HG03108 (cell line): Measurements from ENCODE around the gene DOCK1.

Source experiments
- ATAC-seq: cut with Tn5 transposase; IDR thresholded peaks from one replicate; pipeline ENCODE4 v1.9.1; 2021; ENCODE audit warnings: moderate library complexity; ENCODE audit not compliant: unreplicated experiment

Gene DOCK1

GRCh38 chr10:127250031-127250430 is 344.8 kb downstream of the DOCK1 start:
- ATAC-seq = no peak

GRCh38 chr10:127252818-127253217 is 347.6 kb downstream of the DOCK1 start:
- no peak for ATAC-seq

- ATAC-seq = no peak
These were observed 349.0 kb downstream of the DOCK1 start for GRCh38 chr10:127254276-127254675.

DNA sequence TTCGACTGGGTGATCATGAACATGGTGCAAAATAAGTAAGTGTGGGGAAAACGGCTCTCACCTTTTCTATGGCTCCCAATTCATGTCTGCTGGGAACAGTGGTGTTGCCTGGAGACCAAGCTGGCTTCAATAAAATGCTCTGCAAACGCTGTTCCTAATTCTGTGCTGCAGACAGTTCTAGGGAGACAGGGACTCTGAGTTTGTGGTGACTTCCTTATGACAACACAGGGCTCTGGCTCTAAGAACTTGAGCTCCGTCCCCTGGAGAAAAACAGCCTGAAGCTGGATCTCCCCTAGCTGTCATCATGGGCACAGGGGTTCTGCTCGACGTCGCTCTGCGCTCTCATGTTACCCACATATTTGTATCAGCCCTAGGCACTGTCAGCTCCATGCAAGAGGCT is 352.2 kb downstream of the DOCK1 start:
- no peak for ATAC-seq

DNA sequence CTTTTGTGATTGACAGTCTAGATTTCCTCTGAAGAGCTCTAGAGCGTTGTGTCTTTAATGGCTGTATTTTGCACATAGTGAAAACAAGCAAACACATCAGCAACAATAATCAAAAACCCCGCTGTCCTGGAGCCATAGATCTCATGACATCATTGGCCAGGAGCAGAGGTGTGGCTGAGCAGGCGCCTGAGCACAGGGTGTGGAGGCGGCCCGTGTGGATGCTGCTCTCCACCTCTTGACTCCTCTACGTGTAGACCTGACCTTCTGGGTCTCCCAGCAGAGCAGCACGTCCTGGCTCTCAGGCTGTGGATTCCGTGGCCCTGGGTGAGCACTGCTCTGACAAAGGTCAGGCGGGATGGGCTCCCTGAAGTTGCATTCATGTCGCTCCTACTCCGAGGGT is 354.1 kb downstream of the DOCK1 start:
- no peak for ATAC-seq

- no peak for ATAC-seq
These were observed 357.4 kb downstream of the DOCK1 start for GRCh38 chr10:127262606-127263005.

GRCh38 chr10:127265288-127265687 is 360.1 kb downstream of the DOCK1 start:
- no peak for ATAC-seq

GRCh38 chr10:127266431-127266830 is 361.2 kb downstream of the DOCK1 start:
- ATAC-seq = no peak

DNA sequence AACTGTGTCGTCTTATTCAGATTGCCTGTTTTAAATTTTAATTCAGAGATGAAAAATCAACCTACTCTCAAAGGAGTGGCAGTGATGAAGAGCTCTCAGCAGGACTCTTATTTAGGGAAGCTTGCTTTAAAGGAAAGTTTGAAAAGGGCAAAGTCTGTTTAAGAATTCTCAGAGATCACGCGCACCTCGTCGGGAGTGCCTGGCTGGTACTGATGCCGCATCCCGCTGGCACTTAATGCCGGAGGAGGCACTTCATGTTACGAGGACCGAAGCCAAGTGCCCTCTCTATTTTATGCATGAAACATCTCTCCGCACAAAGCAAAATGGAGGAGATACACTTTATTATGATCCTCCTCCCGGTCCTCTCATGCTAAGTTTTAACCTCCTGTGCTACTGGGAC is 362.2 kb downstream of the DOCK1 start:
- ATAC-seq = no peak

DNA sequence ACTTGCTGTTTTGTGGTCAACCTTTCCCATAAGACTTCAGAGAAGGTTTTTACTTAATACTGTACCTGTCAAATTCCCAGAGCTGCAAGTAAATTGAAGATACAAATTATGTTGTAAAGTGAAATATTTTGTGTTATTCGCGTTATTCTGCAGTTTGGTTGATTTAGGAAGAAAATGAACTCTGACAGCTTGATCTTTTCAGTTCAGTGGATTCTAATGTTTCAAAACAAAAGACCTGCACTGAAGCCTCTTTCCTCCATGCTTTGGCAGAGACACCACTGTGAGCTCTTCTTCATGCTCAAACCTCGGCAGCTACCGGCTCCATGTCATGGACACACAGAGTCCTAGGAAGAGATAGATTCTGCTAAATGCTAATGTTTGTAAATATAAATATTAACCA is 366.8 kb downstream of the DOCK1 start:
- ATAC-seq = no peak

DNA sequence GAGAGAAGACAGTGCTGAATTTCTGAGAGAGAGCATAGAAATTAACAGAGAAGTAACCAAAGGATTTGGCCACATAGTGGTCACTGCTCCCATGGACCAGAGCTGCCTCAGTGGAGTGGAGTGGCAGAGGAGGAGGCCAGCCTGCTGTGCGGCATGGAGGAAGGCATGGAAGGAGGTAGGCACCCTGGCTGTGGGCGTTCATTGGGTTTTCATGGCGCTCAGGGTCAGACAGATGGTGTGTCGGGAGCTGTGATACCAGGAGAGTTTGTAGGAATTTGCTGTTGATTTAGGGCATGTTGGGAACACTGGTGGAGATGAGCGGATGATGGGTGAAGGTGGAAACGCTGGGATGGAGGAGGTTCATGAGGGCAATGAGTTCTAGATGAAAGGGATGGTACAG is 370.0 kb downstream of the DOCK1 start:
- no peak for ATAC-seq

DNA sequence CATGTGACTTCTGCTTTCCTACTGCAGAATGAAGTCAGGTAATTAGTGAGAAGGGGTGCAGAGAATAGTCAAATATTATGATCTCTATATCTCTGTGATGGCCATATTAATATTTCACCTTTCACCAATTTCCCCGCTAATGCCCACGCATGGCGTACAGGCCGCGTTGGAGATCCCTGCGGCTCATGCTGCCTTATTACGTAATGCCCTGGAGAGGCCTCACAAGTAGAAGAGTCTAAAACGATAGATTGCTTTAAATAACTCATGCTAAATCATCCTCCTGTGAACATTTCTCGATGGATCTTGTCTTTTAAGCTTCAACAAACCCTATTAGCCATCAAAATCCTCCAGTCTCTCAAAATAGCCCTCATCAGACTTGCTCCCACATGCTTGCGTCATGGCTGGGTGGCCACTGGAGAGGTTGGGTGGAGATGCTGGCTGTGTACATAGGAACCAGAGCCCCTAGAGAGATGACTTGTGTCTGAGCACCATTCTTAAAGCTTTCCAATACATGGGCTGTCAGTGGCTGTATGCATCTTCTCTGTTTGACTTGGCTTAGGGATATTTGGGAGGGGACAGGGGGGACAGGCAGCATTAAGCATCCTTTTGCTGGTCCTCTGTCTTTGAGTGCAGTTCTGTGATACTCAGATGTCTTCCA is 370.7 kb downstream of the DOCK1 start:
- no peak for ATAC-seq

DNA sequence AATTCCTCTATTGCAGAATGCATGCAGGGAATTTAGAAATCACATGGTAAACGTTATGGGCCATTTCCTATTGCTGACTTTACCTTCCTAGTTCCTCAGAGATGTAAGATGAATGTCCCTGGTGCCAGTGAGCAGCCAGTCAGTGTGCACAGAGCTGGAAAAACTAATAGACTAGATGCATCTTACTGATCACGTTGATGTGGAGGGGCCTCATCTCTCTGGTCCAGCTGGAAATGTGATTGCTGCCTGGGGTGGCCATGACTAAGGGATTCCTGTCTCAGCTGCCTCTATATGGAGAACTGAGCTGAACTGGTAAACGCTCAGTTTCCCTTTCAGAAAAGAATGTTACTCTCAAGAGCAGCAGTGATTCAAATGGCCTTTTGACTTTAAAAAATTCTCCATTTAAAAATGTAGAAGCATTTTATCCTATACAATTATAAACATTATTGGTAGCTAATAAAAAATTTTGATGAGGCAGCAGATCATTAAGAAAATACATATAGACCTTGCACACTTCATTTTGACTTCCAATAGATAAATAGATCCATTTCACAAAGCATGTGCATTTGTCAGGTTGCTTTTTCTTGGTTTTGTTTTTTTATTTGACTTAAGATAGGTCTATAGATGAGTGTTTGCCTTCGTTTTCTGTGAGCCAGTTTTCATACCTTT is 371.7 kb downstream of the DOCK1 start:
- no peak for ATAC-seq

GRCh38 chr10:127278001-127278400 is 372.8 kb downstream of the DOCK1 start:
- ATAC-seq = no peak

GRCh38 chr10:127279334-127279774 is 374.1 kb downstream of the DOCK1 start:
- ATAC-seq = no peak

GRCh38 chr10:127280446-127280845 is 375.2 kb downstream of the DOCK1 start:
- ATAC-seq = no peak

DNA sequence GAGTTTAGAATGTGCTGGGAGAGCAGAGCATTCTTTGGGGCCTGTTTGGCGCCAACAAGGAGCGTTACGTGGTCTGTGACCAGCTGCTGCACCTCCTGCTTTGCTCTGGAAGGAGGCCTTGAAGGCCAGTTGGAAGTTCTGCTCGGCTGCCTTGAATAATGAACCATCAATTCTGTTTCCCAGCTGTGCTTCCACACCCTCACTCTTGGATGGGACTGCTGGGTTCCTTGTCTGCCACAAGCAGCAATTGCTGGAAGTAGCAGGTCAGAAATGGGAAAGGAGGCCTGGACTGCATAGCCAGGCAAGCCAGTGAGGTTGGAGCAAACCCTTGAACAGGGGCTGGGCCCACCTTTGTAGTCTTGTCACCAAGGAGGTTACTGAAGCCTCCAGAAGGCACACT is 377.8 kb downstream of the DOCK1 start:
- no peak for ATAC-seq

- ATAC-seq = no peak
These were observed 378.3 kb downstream of the DOCK1 start for GRCh38 chr10:127283576-127283975.

DNA sequence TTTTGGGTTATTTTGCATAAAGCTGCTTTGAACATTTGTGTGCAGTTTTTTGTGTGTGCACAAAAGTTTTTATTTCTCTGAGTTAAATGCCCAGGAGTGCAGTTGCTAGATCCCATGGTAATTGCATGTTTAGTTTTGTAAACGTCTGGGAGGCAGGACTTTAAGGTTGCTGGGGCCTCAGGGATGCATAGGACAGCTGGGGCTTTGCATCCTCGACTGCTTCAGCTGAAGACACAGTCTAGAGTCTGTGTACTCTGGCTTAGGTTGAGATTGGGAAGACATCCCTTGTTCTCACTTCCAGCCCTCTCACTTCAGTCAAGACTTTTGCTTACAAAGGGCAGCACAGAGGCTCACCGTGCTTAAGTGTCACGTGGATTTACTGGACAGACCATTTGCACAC is 385.6 kb downstream of the DOCK1 start:
- no peak for ATAC-seq

DNA sequence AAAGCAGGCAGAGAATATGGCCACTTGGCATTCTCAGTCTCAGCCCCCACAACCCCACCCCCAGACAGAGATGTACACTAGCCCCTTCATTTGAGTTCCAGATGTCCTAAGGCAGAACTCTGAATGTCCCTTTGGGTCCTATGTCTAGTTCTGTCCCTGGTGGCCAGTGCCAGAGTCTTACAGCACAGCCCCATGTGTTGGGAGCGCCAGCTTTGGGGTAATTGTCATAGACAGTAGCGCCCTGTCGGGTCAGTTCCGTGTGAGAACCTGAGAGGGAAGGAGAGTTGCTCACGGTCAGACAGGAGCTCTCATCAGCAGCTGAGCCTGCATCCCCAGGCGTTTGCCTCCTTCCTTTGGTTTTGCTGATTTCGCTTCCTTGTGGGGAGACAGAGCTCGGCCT is 386.1 kb downstream of the DOCK1 start:
- ATAC-seq = no peak

- no peak for ATAC-seq
These were observed 387.7 kb downstream of the DOCK1 start for GRCh38 chr10:127292888-127293287.

- ATAC-seq = no peak
These were observed 388.4 kb downstream of the DOCK1 start for GRCh38 chr10:127293640-127294039.

DNA sequence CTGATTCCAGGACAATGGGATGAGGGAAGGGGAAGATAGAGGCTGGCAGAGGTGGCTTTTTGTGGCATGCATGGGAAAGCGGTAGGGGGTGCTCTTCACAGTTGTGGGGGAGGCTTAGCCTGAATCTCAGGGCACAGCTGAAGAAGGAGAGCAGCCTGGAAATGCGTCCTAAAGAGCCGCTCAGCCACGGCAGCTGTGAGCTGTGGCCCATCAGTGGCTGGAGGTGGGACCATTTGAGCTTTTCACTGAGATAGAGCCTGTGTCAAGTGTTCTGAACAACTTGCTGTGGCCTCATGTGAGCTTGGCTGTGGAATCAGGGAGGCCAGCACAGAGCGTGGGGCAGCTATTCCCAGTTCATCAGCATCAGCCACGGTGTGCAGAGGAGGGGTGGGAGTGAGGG is 391.5 kb downstream of the DOCK1 start:
- no peak for ATAC-seq
